Measurements from ENCODE around the gene EXOC3. TPM values are rescaled to one million over a fixed set of nuclear protein-coding genes. Genes with fewer than 3 reads are reported as not detected.

EXOC3 gene
- polyA plus RNA-seq, 3 donors = 47.2 to 74.3 (median 58.4) TPM

DNA sequence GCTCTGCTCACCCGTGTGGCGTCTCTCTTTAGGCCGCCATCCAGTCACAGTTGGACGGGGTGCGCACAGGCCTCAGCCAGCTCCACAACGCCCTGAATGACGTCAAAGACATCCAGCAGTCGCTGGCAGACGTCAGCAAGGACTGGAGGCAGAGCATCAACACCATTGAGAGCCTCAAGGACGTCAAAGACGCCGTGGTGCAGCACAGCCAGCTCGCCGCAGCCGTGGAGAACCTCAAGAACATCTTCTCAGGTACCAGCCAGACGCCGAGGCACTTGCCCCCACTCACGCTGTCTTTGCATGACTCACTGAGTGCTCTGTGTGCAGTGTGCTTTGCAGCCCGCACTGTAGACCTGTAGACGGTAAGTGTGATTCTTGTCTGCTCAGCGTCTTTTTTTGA is 4.5 kb downstream of the EXOC3 start:
- DNase-seq (ENCODE audit: extremely low read depth in 1 of 11, low read depth in 9 of 11, low spot score in 4 of 11) = no peak

DNA sequence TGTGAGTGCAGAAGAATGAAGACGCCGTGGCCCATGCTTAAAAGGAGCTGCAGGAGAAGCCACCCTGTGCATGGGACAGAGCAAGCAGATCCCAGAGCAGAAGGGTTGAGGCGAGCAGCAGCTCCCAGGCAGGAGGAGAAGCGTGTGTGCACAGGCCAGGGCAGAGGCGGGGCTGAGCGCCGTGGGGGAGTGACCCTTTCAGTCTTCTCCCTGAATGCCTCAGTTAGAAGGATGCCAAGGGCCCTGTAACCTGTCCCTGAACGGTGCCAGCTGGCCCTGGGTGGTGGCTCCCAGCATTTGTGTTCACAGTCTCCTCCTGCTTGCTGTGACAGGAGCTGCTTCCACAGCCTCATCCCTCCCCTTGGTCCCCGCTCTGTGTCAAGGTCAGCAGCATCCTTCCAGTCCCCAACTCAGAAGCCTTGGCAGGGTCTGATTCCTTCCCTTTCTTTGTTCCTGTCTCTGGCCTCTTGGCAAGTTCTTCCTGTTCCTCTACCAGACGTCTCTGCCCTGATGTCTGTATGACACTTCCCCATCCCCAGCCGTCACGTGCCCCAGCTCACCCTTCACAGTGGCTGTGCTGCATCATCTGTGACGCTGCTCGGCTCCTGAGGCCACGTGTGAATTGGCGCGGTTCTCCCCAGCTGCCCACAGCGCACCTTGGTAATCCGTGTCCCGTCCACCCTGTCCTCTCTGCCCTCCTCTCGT is 5.2 kb downstream of the EXOC3 start:
- no peak for DNase-seq (ENCODE audit: extremely low read depth in 1 of 11, low read depth in 9 of 11, low spot score in 4 of 11)

DNA sequence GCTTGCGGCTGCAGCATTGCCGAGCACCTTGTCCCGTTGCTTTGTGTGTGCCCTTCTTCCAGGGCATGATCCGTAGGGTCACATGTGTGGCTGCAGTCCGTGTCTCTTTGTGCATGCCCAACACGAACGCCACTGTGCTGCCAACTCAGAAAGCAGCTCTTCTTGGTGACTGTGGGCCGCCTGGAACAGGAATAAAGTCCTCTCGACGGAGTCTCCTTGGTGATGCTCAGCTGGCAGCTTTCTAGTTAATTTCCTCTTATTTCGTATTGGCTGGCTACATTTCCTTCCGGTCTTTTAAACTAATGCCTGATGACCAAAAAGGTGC is 5.8 kb downstream of the EXOC3 start:
- DNase-seq (ENCODE audit: extremely low read depth in 1 of 11, low read depth in 9 of 11, low spot score in 4 of 11) = no peak

DNA sequence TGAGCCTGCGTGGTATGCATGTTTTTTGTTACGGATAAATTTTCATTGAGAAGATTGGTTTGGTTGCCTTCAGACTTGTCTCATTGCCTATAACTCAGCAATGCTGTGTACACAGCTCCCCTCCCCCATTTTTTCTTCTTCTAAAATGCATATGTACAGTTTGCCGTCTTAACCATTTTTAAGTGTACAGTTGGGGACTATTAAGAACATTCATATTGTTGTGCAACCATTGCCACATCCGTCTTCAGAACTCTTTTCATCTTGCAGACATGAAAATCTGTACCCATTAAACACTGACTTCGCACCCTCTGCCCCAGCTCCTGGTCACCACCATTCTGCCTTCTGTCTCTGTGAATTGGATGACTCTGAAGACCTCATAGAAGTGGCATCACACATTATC is 6.2 kb downstream of the EXOC3 start:
- no peak for DNase-seq (ENCODE audit: extremely low read depth in 1 of 11, low read depth in 9 of 11, low spot score in 4 of 11)

DNA sequence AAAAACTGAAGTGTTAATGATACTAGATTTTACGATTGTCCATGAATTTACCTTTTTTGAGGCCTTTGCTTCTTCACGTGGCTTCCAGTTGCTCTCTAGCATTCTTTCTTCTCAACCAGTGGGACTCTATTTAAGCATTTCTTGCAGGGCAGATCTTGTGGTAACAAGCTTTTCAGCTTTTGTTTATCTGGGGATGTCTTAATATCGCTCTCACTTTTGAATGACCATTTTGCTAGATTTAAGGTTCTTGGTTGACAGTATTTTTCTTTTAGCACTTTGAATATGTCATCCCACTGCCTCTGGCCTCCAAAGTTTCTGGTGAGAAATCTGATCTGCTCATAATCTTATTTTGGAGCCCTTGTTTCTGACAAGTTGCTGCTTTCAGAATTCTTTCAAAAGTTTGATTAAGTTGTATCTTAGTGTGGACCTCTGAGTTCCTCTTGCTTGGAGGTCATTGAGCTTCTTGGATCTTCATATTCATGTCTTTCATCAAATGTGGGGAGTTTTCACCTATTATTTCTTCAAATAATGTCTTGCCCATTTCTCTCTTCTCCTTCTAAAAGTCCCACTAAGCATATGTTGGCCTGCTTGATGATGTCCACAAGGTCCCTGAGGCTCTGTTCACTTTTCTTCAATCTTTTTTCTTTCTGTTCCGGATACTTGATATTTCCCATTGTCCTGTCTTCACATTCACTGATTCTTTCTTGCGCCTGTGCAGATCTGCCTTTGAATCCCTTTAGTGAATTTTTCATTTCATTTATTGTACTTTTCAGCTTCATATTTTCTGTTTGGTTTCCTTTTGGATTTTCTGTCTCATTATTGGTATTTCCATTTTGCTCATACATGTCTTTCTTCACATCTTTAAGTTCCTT is 8.8 kb downstream of the EXOC3 start:
- no peak for DNase-seq (ENCODE audit: extremely low read depth in 1 of 11, low read depth in 9 of 11, low spot score in 4 of 11)

DNA sequence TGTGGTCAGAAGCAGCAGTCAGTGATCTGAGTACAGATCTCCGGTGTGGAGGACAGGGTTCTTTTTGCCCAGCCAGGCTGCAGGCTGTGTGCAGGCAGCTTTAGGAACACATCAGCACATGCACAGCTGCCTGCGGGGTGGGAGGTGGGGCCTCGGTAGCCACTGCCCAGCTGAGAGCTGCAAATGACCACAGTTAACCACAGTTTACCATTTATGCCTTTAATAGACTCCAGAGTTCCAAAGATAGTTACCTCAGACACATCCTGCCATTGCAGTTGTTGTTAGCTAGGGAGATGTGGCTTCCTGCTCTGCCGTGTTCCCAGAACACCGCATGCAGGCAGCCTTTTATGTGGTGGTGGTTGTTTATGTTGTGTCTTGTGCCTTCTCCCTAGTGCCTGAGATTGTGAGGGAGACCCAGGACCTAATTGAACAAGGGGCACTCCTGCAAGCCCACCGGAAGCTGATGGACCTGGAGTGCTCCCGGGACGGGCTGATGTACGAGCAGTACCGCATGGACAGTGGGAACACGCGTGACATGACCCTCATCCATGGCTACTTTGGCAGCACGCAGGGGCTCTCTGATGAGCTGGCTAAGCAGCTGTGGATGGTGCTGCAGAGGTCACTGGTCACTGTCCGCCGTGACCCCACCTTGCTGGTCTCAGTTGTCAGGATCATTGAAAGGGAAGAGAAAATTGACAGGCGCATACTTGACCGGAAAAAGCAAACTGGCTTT is 10.2 kb downstream of the EXOC3 start:
- DNase-seq (ENCODE audit: extremely low read depth in 1 of 11, low read depth in 9 of 11, low spot score in 4 of 11) = no peak

DNA sequence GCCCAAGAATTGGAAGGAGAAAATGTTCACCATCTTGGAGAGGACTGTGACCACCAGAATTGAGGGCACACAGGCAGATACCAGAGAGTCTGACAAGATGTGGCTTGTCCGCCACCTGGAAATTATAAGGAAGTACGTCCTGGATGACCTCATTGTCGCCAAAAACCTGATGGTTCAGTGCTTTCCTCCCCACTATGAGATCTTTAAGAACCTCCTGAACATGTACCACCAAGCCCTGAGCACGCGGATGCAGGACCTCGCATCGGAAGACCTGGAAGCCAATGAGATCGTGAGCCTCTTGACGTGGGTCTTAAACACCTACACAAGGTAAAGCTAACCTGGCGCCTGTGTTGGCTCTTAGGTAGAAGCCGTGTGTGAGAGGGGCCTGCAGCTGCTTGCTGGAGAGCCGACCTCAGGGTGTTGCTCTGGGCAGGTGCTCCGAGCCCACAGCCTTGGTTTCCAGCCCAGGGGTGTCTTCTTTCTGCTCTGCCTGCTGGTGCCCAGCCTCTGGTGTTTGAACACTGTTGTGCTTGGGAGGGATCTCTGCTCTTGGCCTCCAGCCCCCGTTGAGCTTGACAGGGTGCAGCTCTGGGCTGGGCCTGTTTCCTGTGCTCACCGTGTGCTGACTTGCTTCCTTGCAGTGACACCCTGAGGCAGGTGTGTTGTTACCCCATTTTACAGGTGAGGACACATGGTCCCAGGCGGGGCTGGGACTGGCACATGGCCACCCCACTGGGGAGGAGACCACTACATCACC is 10.9 kb downstream of the EXOC3 start:
- no peak for DNase-seq (ENCODE audit: extremely low read depth in 1 of 11, low read depth in 9 of 11, low spot score in 4 of 11)

DNA sequence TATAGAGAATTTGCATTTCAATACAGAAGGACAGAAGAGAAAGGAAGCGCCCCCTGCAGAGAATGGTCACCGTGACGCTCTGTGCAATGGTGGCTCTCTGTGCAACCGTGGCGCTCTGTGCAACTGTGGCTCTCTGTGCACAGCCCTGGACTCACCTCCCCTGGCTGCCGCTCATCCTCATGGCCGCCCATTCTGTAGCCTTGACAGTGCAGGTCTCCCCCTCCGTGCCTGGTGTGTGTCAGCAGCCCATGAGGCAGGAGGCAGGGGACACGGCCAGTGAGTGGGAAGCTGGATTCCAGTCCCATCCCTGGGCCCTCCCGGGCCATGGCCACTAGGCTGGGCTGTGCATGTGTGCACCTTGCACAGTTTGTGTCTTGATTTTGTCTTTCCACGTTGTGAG is 12.0 kb downstream of the EXOC3 start:
- DNase-seq (ENCODE audit: extremely low read depth in 1 of 11, low read depth in 9 of 11, low spot score in 4 of 11) = no peak

DNA sequence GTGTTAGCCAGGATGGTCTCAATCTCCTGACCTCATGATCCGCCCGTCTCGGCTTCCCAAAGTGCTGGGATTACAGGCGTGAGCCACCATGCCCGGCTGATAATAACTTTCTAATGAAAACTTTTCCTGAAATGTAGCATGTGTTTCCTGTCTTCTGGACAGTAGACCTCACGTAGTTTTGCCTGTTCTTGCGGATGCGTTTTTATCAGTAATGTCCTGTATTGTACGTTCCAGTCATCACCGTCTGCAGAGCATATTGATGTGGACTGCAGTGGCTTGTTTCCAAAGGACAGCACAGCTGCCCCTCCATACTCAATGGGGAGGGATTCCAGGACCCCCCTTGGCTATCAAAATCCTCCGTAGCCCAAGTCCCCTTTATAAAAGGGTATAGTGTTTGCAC is 12.8 kb downstream of the EXOC3 start:
- DNase-seq (ENCODE audit: extremely low read depth in 1 of 11, low read depth in 9 of 11, low spot score in 4 of 11) = no peak

DNA sequence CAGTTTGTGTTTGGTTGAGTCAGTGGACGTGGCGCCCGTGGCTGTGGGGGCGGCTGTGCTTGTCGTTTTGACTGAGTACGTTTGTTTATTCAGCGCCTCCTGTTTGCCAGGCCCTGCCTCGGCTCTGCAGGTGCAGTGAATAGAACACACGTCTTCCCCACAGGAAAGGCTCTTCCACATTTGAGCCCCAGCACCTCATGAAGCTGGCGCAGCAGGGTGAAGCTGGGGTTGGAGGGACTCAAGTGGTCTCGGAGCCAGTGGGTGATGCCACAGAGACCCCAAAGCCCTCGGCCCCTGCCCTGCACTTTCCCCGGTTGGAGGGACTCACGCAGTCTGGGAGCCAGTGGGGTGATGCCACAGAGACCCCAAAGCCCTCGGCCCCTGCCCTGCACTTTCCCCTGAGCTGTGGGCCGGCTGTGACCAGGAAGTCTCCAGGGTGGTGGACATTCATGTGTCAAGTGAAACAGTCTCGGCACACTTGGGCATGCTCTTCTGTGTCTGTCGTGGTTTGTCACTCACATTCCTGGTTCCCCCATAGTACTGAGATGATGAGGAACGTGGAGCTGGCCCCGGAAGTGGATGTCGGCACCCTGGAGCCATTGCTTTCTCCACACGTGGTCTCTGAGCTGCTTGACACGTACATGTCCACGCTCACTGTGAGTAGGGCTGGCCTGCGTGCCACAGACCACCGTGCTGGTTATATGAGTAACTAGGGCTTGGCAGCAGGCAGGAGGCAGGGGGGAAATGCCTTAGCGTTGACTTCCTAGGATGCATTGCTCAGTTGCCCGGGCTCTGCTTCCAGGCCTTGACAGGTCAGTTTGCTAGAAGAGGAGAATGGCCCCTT is 13.6 kb downstream of the EXOC3 start:
- no peak for DNase-seq (ENCODE audit: extremely low read depth in 1 of 11, low read depth in 9 of 11, low spot score in 4 of 11)

DNA sequence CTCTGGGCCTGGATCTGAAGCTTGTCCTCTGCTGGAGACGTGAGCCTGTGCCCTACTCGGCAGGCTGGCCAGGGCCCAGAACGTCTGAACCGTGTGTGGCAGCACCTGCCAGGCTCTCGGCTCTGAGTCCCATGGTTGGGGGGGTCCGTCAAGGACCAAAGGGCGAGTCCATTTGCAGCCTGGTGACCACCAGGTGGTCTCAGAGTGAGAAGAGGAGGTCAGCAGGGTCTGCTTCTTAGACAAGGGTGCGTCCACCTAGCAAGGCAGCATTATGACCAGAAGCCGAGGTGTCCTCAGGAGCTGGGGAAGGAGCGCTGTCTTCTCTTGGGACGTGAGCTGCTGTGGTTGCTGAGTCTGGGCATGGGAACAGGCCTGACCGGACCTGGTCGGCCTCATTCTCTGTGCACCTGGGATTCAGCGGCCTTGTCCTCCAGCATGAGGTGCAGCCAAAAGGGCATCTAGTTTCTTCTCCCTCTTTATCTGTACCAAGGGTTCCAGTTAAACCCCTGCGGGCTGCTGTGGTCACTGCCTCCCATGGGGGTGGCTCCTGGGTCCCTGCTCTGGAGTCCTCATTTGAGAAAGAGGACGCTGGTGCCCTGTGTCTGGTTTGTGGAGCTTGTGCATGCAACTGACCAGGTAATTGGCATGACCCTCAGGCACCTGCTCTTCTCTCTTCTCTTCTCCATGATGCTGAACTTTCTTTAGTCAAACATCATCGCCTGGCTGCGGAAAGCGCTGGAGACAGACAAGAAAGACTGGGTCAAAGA is 14.4 kb downstream of the EXOC3 start:
- DNase-seq (ENCODE audit: extremely low read depth in 1 of 11, low read depth in 9 of 11, low spot score in 4 of 11) = no peak

DNA sequence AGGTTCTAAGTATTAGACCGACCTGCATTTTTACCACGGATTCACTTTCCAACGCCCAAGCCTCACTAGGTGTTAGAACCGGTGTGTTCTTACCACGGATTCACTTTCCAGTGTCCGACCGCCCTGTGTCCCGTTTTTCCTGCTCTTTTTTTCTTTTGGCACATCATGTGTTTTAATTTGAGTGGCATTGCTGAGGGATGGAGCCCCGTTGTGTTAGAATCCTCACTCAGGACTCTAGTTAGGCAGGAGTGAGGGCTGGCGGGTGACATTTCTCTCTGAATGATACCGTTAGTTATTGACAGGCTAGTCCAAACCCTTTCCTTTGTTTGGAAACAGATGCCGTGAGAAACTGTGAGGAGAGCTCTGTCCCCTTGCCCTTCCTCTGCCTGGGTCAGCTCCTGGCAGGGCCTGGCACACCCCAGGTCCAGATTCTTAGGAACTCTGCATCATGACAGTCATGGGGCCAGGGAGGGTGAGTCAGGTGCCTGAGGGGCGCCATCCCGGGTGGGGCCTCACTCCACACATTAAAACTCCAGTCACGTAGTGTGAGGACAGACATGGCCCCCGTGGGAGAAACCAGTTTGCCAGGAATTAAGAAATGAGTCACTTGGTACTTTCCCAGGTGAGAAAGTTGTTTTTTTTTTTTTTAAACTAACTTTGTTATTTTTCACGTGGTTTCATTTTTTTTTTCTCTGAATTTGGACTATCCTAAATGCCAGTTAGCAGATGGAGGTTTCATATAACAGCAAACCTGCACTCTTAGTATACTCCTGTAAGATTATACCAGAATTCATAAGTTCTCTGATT is 15.8 kb downstream of the EXOC3 start:
- DNase-seq (ENCODE audit: extremely low read depth in 1 of 11, low read depth in 9 of 11, low spot score in 4 of 11) = no peak

DNA sequence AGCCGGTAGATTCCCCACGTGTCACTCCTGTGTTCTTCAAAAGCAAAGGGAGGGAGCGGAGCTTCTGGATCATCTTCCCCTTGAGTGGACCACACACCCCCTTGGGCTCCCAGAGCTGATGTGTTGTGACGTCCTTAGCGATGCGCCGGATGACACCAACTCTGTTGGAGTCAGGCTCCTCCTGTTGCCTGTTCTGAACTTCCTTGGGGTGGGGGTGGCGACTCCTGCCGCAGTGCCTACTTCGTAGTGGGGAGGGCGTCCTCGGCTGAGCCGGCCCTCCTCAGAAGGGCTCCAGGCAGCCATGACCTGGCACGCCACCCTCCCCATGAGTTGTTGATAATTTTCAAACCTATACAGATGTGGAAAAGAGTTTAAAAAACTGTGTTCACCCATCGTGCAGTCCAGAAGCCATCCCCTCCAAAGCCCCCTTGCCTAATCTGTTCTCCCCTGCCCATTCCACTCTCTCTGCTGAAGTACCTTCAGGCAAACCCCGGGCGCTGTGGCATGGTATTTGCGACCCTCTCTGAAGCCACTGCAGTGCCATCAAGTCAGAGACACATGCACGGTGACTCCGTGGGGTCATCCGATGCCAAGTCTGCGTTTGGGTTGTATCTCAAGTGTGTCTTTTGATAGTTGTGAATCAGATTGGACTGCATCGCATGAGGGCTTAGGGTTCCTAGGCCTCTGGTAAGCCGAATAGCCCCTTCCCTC is 16.7 kb downstream of the EXOC3 start:
- DNase-seq (ENCODE audit: extremely low read depth in 1 of 11, low read depth in 9 of 11, low spot score in 4 of 11) = no peak

DNA sequence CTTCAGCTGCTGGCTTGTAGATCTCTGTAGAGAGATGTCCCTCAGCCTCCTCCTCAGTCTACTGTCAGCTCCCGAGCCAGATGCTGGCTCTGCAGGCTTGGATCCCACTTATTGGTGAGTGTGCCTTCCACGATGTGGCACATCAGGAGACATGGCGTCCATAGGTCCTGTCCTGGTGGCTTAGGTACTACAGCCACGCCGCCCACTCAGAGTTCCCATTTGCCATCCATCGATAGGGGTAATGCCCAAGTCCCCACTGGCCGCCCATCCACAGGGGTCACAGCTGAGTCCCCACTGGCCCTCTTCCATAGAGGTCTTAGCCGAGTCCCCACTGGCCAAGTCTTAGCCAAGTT is 17.3 kb downstream of the EXOC3 start:
- DNase-seq (ENCODE audit: extremely low read depth in 1 of 11, low read depth in 9 of 11, low spot score in 4 of 11) = no peak

DNA sequence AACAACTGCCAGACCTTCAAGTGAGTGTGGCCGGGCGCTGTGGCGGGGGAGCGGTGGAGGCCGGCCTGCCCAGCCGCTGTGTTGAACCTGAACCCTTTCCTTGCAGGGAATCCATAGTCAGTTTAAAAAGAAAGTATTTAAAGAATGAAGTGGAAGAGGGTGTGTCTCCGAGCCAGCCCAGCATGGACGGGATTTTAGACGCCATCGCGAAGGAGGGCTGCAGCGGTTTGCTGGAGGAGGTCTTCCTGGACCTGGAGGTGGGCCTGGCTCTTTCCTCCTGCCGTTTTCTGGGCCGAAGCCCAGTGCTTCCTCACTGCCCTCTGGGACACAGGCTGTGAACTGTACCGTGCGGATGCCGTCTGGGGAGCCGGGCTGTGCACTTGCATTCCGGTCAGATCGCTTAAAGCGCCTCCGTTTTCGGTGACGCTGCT is 19.1 kb downstream of the EXOC3 start:
- no peak for DNase-seq (ENCODE audit: extremely low read depth in 1 of 11, low read depth in 9 of 11, low spot score in 4 of 11)

DNA sequence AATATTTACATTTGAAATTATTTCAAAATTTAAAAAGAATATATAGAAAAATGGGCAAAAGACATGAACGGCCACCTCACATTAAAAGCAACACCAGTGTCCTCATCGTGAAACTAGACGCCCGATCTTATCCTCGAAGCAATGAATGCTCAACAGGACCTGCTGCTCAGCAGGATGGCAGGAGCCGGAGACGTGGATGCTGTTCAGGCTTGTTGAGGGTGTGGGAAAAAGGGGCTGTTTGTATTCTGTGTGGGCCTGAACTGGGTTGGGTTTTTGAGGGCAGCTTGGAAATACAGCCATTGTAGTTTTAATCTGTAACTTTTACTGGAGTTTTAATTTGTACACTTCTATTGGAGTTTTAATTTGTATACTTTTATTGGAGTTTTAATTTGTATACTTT is 20.3 kb downstream of the EXOC3 start:
- DNase-seq (ENCODE audit: extremely low read depth in 1 of 11, low read depth in 9 of 11, low spot score in 4 of 11) = no peak

DNA sequence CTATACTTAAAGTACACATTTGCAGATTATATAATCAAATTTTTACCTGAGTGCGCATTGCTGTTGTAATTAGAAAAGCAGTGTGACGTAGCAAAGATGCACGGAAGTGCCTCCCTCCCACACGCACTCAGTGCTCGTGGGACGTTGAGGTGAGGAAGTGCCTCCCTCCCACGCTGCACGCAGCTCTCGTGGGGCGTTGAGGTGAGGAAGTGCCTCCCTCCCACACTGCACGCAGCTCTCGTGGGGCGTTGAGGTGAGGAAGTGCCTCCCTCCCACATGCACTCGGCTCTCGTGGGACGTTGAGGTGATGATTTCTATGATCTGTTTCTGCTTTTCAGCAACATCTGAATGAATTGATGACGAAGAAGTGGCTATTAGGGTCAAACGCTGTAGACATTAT is 21.0 kb downstream of the EXOC3 start:
- no peak for DNase-seq (ENCODE audit: extremely low read depth in 1 of 11, low read depth in 9 of 11, low spot score in 4 of 11)

Data from renal cortex interstitium (tissue), 11 donors.